Keratinocyte (primary cell): Measurements from ENCODE around the gene SMPD3. TPM values are rescaled to one million over a fixed set of nuclear protein-coding genes. Genes with fewer than 3 reads are reported as not detected.

Source experiments
- DNase-seq: peaks from one replicate; pipeline ENCODE4 v3.0.0-alpha.2; 2011; ENCODE audit warnings: low read depth, missing footprints, low spot score
- FAIRE-seq: peaks from 2 replicates; lab custom pipeline; 2011; peaks lifted over from hg19 to GRCh38; lab: Jason Lieb, UNC
- H2AFZ ChIP-seq: 2 replicates; pipeline ENCODE4 v1.6.0; 2012; ENCODE audit warnings: low read length, control low read depth, inconsistent platforms; ENCODE audit not compliant: control insufficient read depth
- H3K27ac ChIP-seq: 2 replicates; pipeline ENCODE4 v1.5.1; 2011; ENCODE audit warnings: low read length; ENCODE audit not compliant: control insufficient read depth, insufficient read depth
- H3K27me3 ChIP-seq: 3 replicates; pipeline ENCODE4 v1.6.0; 2011; ENCODE audit warnings: low read length; ENCODE audit not compliant: control insufficient read depth, insufficient read depth; ENCODE audit errors: extremely low read depth
- H3K36me3 ChIP-seq, 2 experiments: 2 replicates in 1 of 2; 3 replicates in 1 of 2; pipeline ENCODE4 v1.5.1; 2011; ENCODE audit warnings: low read length in 2 of 2, mild to moderate bottlenecking in 1 of 2; ENCODE audit not compliant: control insufficient read depth in 2 of 2, insufficient read depth in 2 of 2; ENCODE audit errors: extremely low read depth in 1 of 2
- H3K4me1 ChIP-seq: 3 replicates; pipeline ENCODE4 v1.5.1; 2011; ENCODE audit warnings: low read length; ENCODE audit not compliant: control insufficient read depth, insufficient read depth; ENCODE audit errors: extremely low read depth
- H3K4me2 ChIP-seq: 3 replicates; pipeline ENCODE4 v1.6.0; 2011; ENCODE audit warnings: low read depth, low read length; ENCODE audit not compliant: control insufficient read depth, insufficient read depth; ENCODE audit errors: extremely low read depth
- H3K4me3 ChIP-seq, 3 experiments: fragments of 200-600 bp in 1 of 3; sonication (generic) in 1 of 3; 2 replicates in 2 of 3; 3 replicates in 1 of 3; pipeline ENCODE4 v1.5.1; 2011 to 2016; ENCODE audit warnings: low read length in 3 of 3, mild to moderate bottlenecking in 3 of 3, control low read depth in 2 of 3, inconsistent platforms in 1 of 3, low read depth in 1 of 3, mixed read lengths in 1 of 3, mixed run types in 1 of 3, moderate library complexity in 1 of 3; ENCODE audit not compliant: control insufficient read depth in 2 of 3, insufficient read depth in 2 of 3; ENCODE audit errors: extremely low read depth in 1 of 3
- H3K79me2 ChIP-seq: 2 replicates; pipeline ENCODE4 v1.6.0; 2012; ENCODE audit warnings: low read length; ENCODE audit not compliant: control insufficient read depth, insufficient read depth
- H3K9ac ChIP-seq: 3 replicates; pipeline ENCODE4 v1.6.0; 2011; ENCODE audit warnings: low read length; ENCODE audit not compliant: control insufficient read depth, insufficient read depth; ENCODE audit errors: extremely low read depth
- H3K9me1 ChIP-seq: 3 replicates; pipeline ENCODE4 v1.6.0; 2011; ENCODE audit warnings: low read length; ENCODE audit not compliant: control insufficient read depth, insufficient read depth; ENCODE audit errors: extremely low read depth
- H3K9me3 ChIP-seq: 2 replicates; pipeline ENCODE4 v1.5.1; 2012; ENCODE audit warnings: low read depth, low read length; ENCODE audit not compliant: control insufficient read depth
- H4K20me1 ChIP-seq: 3 replicates; pipeline ENCODE4 v1.6.0; 2011; ENCODE audit warnings: low read length; ENCODE audit not compliant: control insufficient read depth, insufficient read depth; ENCODE audit errors: extremely low read depth
- EZH2 ChIP-seq: IDR thresholded peaks from one replicate; pipeline ENCODE4 v1.6.1; 2012; ENCODE audit warnings: inconsistent platforms, mild to moderate bottlenecking, low read length, moderate library complexity
- dilution Hi-C: fragments of 300-500 bp; cut with MboI; formaldehyde crosslinking; loops from one replicate; pipeline ENCODE4 v1.7.0; 2020; ENCODE audit warnings: low sequenced_read_pairs; ENCODE audit not compliant: extremely low pct_ligation_motif_present
- polyA plus RNA-seq, 5 experiments: library from polyadenylated mRNA; depleted of rRNA in 3 of 5; stranded (reverse) in 3 of 5; stranded (forward) in 1 of 5; unstranded in 1 of 5; fragments of >200 nt; gene quantifications; 1 replicate in 1 of 5; 2 replicates in 3 of 5; 3 replicates in 1 of 5; pipeline versions ENCODE4 v1.2.1 to v1.2.3, GENCODE V29; 2011 to 2012; ENCODE audit warnings: missing spikeins in 2 of 5, low read depth in 1 of 5, low replicate concordance in 1 of 5
- TF ChIP-seq, protein P1 (sequence below), 3 experiments: IDR thresholded peaks in 1 of 3; conservative IDR thresholded peaks in 1 of 3; optimal IDR thresholded peaks in 1 of 3; 2 replicates in 2 of 3; 3 replicates in 1 of 3; pipeline versions ENCODE3 to v1.5.1; 2011; ENCODE audit warnings: low read length in 3 of 3, mild to moderate bottlenecking in 3 of 3, moderate library complexity in 2 of 3, control low read depth in 1 of 3, inconsistent platforms in 1 of 3; ENCODE audit not compliant: insufficient read depth in 2 of 3; ENCODE audit errors: extremely low read depth in 1 of 3

The SMPD3 gene
- polyA plus RNA-seq, 1 donor (not counting 4 experiments of a cell fraction or from before 2014, with no cell fraction given), result 0.34 TPM

- H3K79me2 ChIP-seq, result no peaks in the 10 kb centered on the region
- FAIRE-seq, result no peak
- no peak overlapping the region for H3K4me3 ChIP-seq
- H3K4me2 ChIP-seq, result no peak overlapping the region
- dilution Hi-C loops, result no loop called here
- H3K9ac ChIP-seq, result no peak overlapping the region
- no peak overlapping the region for H3K27ac ChIP-seq
- H2AFZ ChIP-seq, result no peak overlapping the region
- peaks cover 12% of the 10 kb centered on the region for H3K4me1 ChIP-seq
- DNase-seq, result no peak
- TF ChIP-seq, protein P1, sequence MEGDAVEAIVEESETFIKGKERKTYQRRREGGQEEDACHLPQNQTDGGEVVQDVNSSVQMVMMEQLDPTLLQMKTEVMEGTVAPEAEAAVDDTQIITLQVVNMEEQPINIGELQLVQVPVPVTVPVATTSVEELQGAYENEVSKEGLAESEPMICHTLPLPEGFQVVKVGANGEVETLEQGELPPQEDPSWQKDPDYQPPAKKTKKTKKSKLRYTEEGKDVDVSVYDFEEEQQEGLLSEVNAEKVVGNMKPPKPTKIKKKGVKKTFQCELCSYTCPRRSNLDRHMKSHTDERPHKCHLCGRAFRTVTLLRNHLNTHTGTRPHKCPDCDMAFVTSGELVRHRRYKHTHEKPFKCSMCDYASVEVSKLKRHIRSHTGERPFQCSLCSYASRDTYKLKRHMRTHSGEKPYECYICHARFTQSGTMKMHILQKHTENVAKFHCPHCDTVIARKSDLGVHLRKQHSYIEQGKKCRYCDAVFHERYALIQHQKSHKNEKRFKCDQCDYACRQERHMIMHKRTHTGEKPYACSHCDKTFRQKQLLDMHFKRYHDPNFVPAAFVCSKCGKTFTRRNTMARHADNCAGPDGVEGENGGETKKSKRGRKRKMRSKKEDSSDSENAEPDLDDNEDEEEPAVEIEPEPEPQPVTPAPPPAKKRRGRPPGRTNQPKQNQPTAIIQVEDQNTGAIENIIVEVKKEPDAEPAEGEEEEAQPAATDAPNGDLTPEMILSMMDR (optimal IDR thresholded peaks at IDR 0.05 in 1 of 3, IDR thresholded peaks at IDR 0.05 in 1 of 3, conservative IDR thresholded peaks at IDR 0.05 in 1 of 3; ENCODE audit: extremely low read depth in 1 of 3, insufficient read depth in 2 of 3, low read length in 3 of 3), result no peak
- TF ChIP-seq EZH2, result no peak
- no peaks in the 10 kb centered on the region for H3K9me1 ChIP-seq
- H4K20me1 ChIP-seq, result no peaks in the 10 kb centered on the region
- H3K9me3 ChIP-seq, result no peaks in the 10 kb centered on the region
- no peaks in the 10 kb centered on the region for H3K36me3 ChIP-seq
- H3K27me3 ChIP-seq, result no peaks in the 10 kb centered on the region
Measured at GRCh38 chr16:68472581-68472980, 24.3 kb upstream of the SMPD3 start.

DNA sequence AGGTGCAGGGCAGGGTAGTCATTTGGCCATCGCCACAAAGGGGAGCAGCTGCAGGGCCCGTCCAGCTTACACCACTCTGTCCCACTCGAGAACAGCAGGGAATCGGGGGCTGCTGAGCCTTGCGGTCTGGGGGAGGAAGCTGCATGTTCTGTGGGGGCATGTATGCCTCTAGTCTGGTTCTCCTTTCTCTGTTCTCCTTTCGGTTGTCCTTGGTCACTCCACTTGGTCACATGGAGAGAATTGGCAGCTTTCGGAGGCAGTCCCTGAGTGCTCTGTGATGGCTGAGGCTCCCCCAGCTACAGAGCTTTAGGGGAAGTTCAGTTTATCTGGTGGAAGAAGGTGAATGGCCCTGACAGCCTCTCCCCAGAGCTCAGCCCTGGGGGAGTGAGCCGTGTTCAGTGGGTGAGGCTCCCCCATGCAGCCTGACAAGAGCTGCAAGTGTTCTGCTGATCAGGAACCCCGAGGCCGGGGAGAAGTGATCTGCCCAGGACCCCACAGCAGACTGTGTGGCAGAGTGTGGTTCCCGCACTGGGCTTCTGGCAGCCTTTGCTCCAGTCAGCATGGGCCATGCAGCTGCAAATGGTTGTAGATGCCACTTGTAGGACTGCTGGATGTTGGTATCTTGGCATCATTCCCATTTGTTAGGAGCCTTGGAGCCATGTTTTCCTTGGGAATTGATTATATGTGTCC lies 22.3 kb upstream of the SMPD3 start:
- no peak overlapping the region for H3K9ac ChIP-seq
- H3K9me1 ChIP-seq, result no peaks in the 10 kb centered on the region
- FAIRE-seq (no peak), DNase-seq (no peak)
- no peak overlapping the region for H3K27ac ChIP-seq
- H2AFZ ChIP-seq, result no peak overlapping the region
- TF ChIP-seq, protein P1 (optimal IDR thresholded peaks at IDR 0.05 in 1 of 3, IDR thresholded peaks at IDR 0.05 in 1 of 3, conservative IDR thresholded peaks at IDR 0.05 in 1 of 3; ENCODE audit: extremely low read depth in 1 of 3, insufficient read depth in 2 of 3, low read length in 3 of 3), result no peak
- no peak for TF ChIP-seq EZH2
- no peak overlapping the region for H3K4me3 ChIP-seq
- no peaks in the 10 kb centered on the region for H3K36me3 ChIP-seq
- H3K4me2 ChIP-seq, result no peak overlapping the region
- no peaks in the 10 kb centered on the region for H3K79me2 ChIP-seq
- H3K9me3 ChIP-seq, result no peaks in the 10 kb centered on the region
- H4K20me1 ChIP-seq, result no peaks in the 10 kb centered on the region
- H3K4me1 ChIP-seq, result peaks cover 11% of the 10 kb centered on the region
- no peaks in the 10 kb centered on the region for H3K27me3 ChIP-seq
- dilution Hi-C loops, result no loop called here
